ENCODE measurements around the gene XXYLT1. TPM values are rescaled to one million over a fixed set of nuclear protein-coding genes. Genes with fewer than 3 reads are reported as not detected.
A peak's percentile ranks its signal among the peaks of the same experiment; 100 is the strongest.

Gene XXYLT1
- total and polyA plus RNA-seq, 7 donors = 2.5 to 13.8 (median 11.1) TPM

- 74 to 87% methylated on average over 17 of the region's 17 CpGs for WGBS, 2 donors
- Histone ChIP-seq H3K27me3 (no peaks in the 10 kb centered on the region), H3K9me3 (no peaks in the 10 kb centered on the region), H3K27ac (peak overlapping the region; percentile 80 to 94 (median 92)), H3K4me3 (peak overlapping the region in 3 of 4 donors; percentile 22 to 27 (median 27)), H3K4me1 (peaks cover 0 to 93% (median 83%) of the 10 kb centered on the region in 4 donors), H3K36me3 (no peaks in the 10 kb centered on the region)
- DNase-seq = no peak
- TF ChIP-seq EP300 (IDR thresholded peaks at IDR 0.05) = no peak
- TF ChIP-seq POLR2AphosphoS5 (IDR thresholded peaks at IDR 0.05) = no peak
- TF ChIP-seq CTCF (IDR thresholded peaks at IDR 0.05) = no peak
- no peak for TF ChIP-seq POLR2A (IDR thresholded peaks at IDR 0.05)
- intact Hi-C loops (cut with DNase I) = loop anchor here (1.0 kb wide), 1 partner anchor 83 kb away; no protein-coding TSS in a partner anchor
Observed at GRCh38 chr3:195155570-195156241, 115.3 kb downstream of the XXYLT1 start.

- peak; percentile 98 for DNase-seq
- intact Hi-C loops (cut with DNase I) = loop anchor here (1.0 kb wide), 1 partner anchor 83 kb away; no protein-coding TSS in a partner anchor
- 23 to 24% methylated on average over 16 of the region's 16 CpGs for WGBS, 2 donors
Observed at GRCh38 chr3:195154793-195155535, 116.0 kb downstream of the XXYLT1 start.

GRCh38 chr3:195154111-195154791 lies 116.7 kb downstream of the XXYLT1 start:
- H3K36me3 ChIP-seq = no peaks in the 10 kb centered on the region
- no peaks in the 10 kb centered on the region for H3K27me3 ChIP-seq
- H3K27ac ChIP-seq = peak overlapping the region; percentile 80 to 94 (median 92)
- 50 to 71% methylated on average over 16 of the region's 16 CpGs for WGBS, 2 donors
- H3K9me3 ChIP-seq = no peaks in the 10 kb centered on the region
- TF ChIP-seq POLR2AphosphoS5 (IDR thresholded peaks at IDR 0.05) (no peak), POLR2A (IDR thresholded peaks at IDR 0.05) (no peak), EP300 (IDR thresholded peaks at IDR 0.05) (no peak), CTCF (IDR thresholded peaks at IDR 0.05) (no peak)
- DNase-seq = no peak
- no peak overlapping the region for H3K4me3 ChIP-seq
- peaks cover 0 to 90% (median 81%) of the 10 kb centered on the region in 4 donors for H3K4me1 ChIP-seq
- intact Hi-C loops (cut with DNase I) = no loop called here

More at GRCh38 chr3:195154793-195155535, 116.0 kb downstream of the XXYLT1 start:
- Histone ChIP-seq H3K27ac (peak overlapping the region; percentile 80 to 94 (median 92)), H3K36me3 (no peaks in the 10 kb centered on the region), H3K9me3 (no peaks in the 10 kb centered on the region), H3K4me1 (peaks cover 0 to 90% (median 81%) of the 10 kb centered on the region in 4 donors), H3K4me3 (peak overlapping the region in 3 of 4 donors; percentile 22 to 27 (median 27)), H3K27me3 (no peaks in the 10 kb centered on the region)
- TF ChIP-seq EP300 (IDR thresholded peaks at IDR 0.05) (peak in 1 of 4 donors; percentile 82), POLR2AphosphoS5 (IDR thresholded peaks at IDR 0.05) (peak; percentile 74 to 91 (median 88)), POLR2A (IDR thresholded peaks at IDR 0.05) (no peak)

GRCh38 chr3:195153653-195154052 lies 117.3 kb downstream of the XXYLT1 start:
- 88% methylated on average over 8 of the region's 8 CpGs for WGBS, 2 donors
- no peak overlapping the region for H3K4me3 ChIP-seq
- H3K36me3 ChIP-seq = no peaks in the 10 kb centered on the region
- intact Hi-C loops (cut with DNase I) = loop anchor here (1.0 kb wide), 1 partner anchor 106 kb away; no protein-coding TSS in a partner anchor
- peak; percentile 79 for DNase-seq
- peak overlapping the region; percentile 80 to 94 (median 92) for H3K27ac ChIP-seq
- peak in 1 of 4 donors; percentile 38 for TF ChIP-seq EP300 (IDR thresholded peaks at IDR 0.05)
- peak in 1 of 4 donors; percentile 6 for TF ChIP-seq POLR2AphosphoS5 (IDR thresholded peaks at IDR 0.05)
- no peak for TF ChIP-seq POLR2A (IDR thresholded peaks at IDR 0.05)
- TF ChIP-seq CTCF (IDR thresholded peaks at IDR 0.05) = no peak
- H3K9me3 ChIP-seq = no peaks in the 10 kb centered on the region
- no peaks in the 10 kb centered on the region for H3K27me3 ChIP-seq
- peaks cover 0 to 88% (median 81%) of the 10 kb centered on the region in 4 donors for H3K4me1 ChIP-seq
